Measurements from ENCODE around the gene CNOT6L. TPM values are rescaled to one million over a fixed set of nuclear protein-coding genes. Genes with fewer than 3 reads are reported as not detected.

Gene CNOT6L
- total RNA-seq, 1 experiment from 2014 or later: 14.5 TPM

GRCh38 chr4:77816546-77816945 lies 2.6 kb downstream of the CNOT6L start:
- Histone ChIP-seq H3K23me2 (ENCODE audit: insufficient read length, low read depth, low read length, poor library complexity, severe bottlenecking) (peaks cover 8% of the 10 kb centered on the region), H3K4ac (ENCODE audit: low read depth, low read length) (no peak overlapping the region), H4K5ac (ENCODE audit: insufficient read length, low read depth, low read length) (no peak overlapping the region), H3K4me2 (ENCODE audit: insufficient read depth, insufficient read length, low read length) (no peak overlapping the region), H3K23ac (ENCODE audit: insufficient read length, low read depth, low read length) (no peak overlapping the region), H2BK20ac (ENCODE audit: low read depth, low read length, poor library complexity, severe bottlenecking) (no peak overlapping the region), H3K79me1 (ENCODE audit: insufficient read depth, low read depth, low read length, poor library complexity, severe bottlenecking) (no peaks in the 10 kb centered on the region), H3K9ac (ENCODE audit: extremely low read depth, insufficient read length, low read length) (no peak overlapping the region), H3K9me3 (ENCODE audit: control insufficient read depth, low read depth, low read length) (no peaks in the 10 kb centered on the region), H3K14ac (ENCODE audit: insufficient read depth, low read length) (no peak overlapping the region), H4K20me1 (ENCODE audit: control insufficient read depth, insufficient read depth, insufficient read length) (no peaks in the 10 kb centered on the region), H3K4me1 (ENCODE audit: insufficient read depth, low read length) (no peaks in the 10 kb centered on the region; the same call in 1 of the 2 replicates), H2AK5ac (ENCODE audit: insufficient read length, low read length) (no peak overlapping the region), H3K79me2 (ENCODE audit: insufficient read depth, low read length) (no peaks in the 10 kb centered on the region; the same call in 1 of the 2 replicates), H2BK120ac (ENCODE audit: low read depth, low read length, poor library complexity, severe bottlenecking) (no peak overlapping the region), H4K8ac (replicated peaks; ENCODE audit: insufficient read length, low read depth, low read length) (no peak overlapping the region), H3K27ac (ENCODE audit: insufficient read length, low read depth, low read length) (no peak overlapping the region), H2BK15ac (ENCODE audit: low read depth, low read length) (no peak overlapping the region), H2BK5ac (ENCODE audit: insufficient read length, low read length) (no peak overlapping the region), H2AFZ (ENCODE audit: low read length) (no peak overlapping the region), H3K27me3 (ENCODE audit: insufficient read depth, low read length) (no peaks in the 10 kb centered on the region), H3K56ac (ENCODE audit: insufficient read length, low read depth, low read length) (no peak overlapping the region), H4K91ac (ENCODE audit: insufficient read length, low read depth, low read length) (no peak overlapping the region), H3T11ph (ENCODE audit: low read length) (no peak overlapping the region), H2BK12ac (ENCODE audit: insufficient read length, low read depth, low read length) (no peak overlapping the region), H3K18ac (ENCODE audit: insufficient read length, low read depth, low read length) (no peak overlapping the region)
- peaks cover 0 to 3% of the 10 kb centered on the region in 2 experiments; a peak in 3 of 5 replicates for H3K9me3 Mint-ChIP-seq
- no CpG with 5 or more reads among the region's 2 CpGs for WGBS (ENCODE audit: extremely low coverage, insufficient read length, low lambda C conversion rate)
- peaks cover 6% of the 10 kb centered on the region; the same call in 1 of the 2 replicates for H3K27me3 Mint-ChIP-seq (ENCODE audit: low read depth)
- H3K4me3 Mint-ChIP-seq: no peak overlapping the region
- TF ChIP-seq CTCF (conservative IDR thresholded peaks at IDR 0.05): no peak
- H3K4me1 Mint-ChIP-seq: peaks cover 14 to 17% of the 10 kb centered on the region in 2 experiments
- no peaks in the 10 kb centered on the region; a peak in 1 of 7 replicates for H3K36me3 Mint-ChIP-seq (ENCODE audit: insufficient read depth in 1 of 3, low read depth in 3 of 3)
- no peak overlapping the region for H3K27ac Mint-ChIP-seq
- no peak for DNase-seq

Measured in H9 (cell line).